Calu3 (cell line): ENCODE data around the gene PIK3R2. TPM values are rescaled to one million over a fixed set of nuclear protein-coding genes. Genes with fewer than 3 reads are reported as not detected.

Experiments used
- BruUV-seq: library from RNA; stranded (reverse); fragments of 400-500 nt; replicated peaks from 2 replicates; lab custom pipeline; 2021; lab: Mats Ljungman, UMichigan
- CTCF ChIA-PET: fragments of 300-600 bp; sonication (Branson Sonifier 250); formaldehyde crosslinking; loops from one replicate; lab custom pipeline; 2022; ENCODE audit warnings: antibody characterized with exemption; lab: Charles Lee
- DNase-seq: peaks from one replicate; pipeline ENCODE4 v3.0.0; 2022
- H3K27ac Mint-ChIP-seq: one replicate; pipeline ENCODE4 v1.8.0; 2022; ENCODE audit warnings: mixed read lengths; ENCODE audit not compliant: unreplicated experiment
- H3K27me3 Mint-ChIP-seq: one replicate; pipeline ENCODE4 v1.8.0; 2022; ENCODE audit warnings: mixed read lengths; ENCODE audit not compliant: unreplicated experiment
- H3K36me3 Mint-ChIP-seq: one replicate; pipeline ENCODE4 v1.8.0; 2022; ENCODE audit warnings: mild to moderate bottlenecking, moderate library complexity, mixed read lengths; ENCODE audit not compliant: insufficient read depth, unreplicated experiment
- H3K4me1 Mint-ChIP-seq: one replicate; pipeline ENCODE4 v1.8.0; 2022; ENCODE audit warnings: mild to moderate bottlenecking, low read depth, mixed read lengths; ENCODE audit not compliant: unreplicated experiment
- H3K4me3 Mint-ChIP-seq: one replicate; pipeline ENCODE4 v1.8.0; 2022; ENCODE audit warnings: mild to moderate bottlenecking, low read depth, moderate library complexity, mixed read lengths; ENCODE audit not compliant: unreplicated experiment
- H3K9me3 Mint-ChIP-seq: one replicate; pipeline ENCODE4 v1.8.0; 2022; ENCODE audit warnings: low read depth, mixed read lengths; ENCODE audit not compliant: unreplicated experiment
- CTCF ChIP-seq: fragments of 200-600 bp; IDR thresholded peaks from one replicate; pipeline ENCODE4 v1.8.0; 2022; ENCODE audit warnings: antibody characterized with exemption; ENCODE audit not compliant: unreplicated experiment
- intact Hi-C: fragments of 100-400 bp; cut with micrococcal nuclease; formaldehyde crosslinking; loops from one replicate; pipeline ENCODE4 v1.10.0; 2022; ENCODE audit not compliant: unreplicated experiment
- total RNA-seq: library from RNA; stranded (reverse); gene quantifications from 2 replicates; pipeline ENCODE4 v1.2.3, GENCODE V29; 2022

Gene PIK3R2
- total RNA-seq, 1 experiment from 2014 or later = 23.2 TPM

GRCh38 chr19:18130523-18131242 lies 22.3 kb upstream of the PIK3R2 start:
- CTCF ChIA-PET = no interaction called here
- intact Hi-C loops = no loop called here
- no peak for TF ChIP-seq CTCF
- no TSS peak for BruUV-seq
- Mint-ChIP-seq H3K27ac (no peak overlapping the region), H3K36me3 (peaks cover 7% of the 10 kb centered on the region), H3K4me3 (no peak overlapping the region), H3K9me3 (no peaks in the 10 kb centered on the region), H3K4me1 (peaks cover 9% of the 10 kb centered on the region), H3K27me3 (no peaks in the 10 kb centered on the region)
- no peak for DNase-seq

- no peak for DNase-seq
- TF ChIP-seq CTCF = no peak
- intact Hi-C loops = no loop called here
- BruUV-seq = no TSS peak
- no peaks in the 10 kb centered on the region for H3K9me3 Mint-ChIP-seq
- no peaks in the 10 kb centered on the region for H3K27me3 Mint-ChIP-seq
- no peak overlapping the region for H3K4me3 Mint-ChIP-seq
- peaks cover 10% of the 10 kb centered on the region for H3K36me3 Mint-ChIP-seq
- H3K27ac Mint-ChIP-seq = no peak overlapping the region
- H3K4me1 Mint-ChIP-seq = peaks cover 18% of the 10 kb centered on the region
- CTCF ChIA-PET = no interaction called here
Measured at GRCh38 chr19:18131841-18132596, 20.9 kb upstream of the PIK3R2 start.

- BruUV-seq = no TSS peak
- intact Hi-C loops = no loop called here
- Mint-ChIP-seq H3K9me3 (no peaks in the 10 kb centered on the region), H3K4me3 (no peak overlapping the region), H3K27ac (peak overlapping the region; percentile 47), H3K27me3 (no peaks in the 10 kb centered on the region), H3K4me1 (peaks cover 18% of the 10 kb centered on the region), H3K36me3 (peaks cover 10% of the 10 kb centered on the region)
- no peak for TF ChIP-seq CTCF
- CTCF ChIA-PET = interaction anchor here (0.6 kb wide), 1 partner anchor 483 kb away, joined by 3 read pairs; no protein-coding TSS in a partner anchor
- peak; percentile 34 for DNase-seq
Measured at GRCh38 chr19:18135712-18136584, 17.0 kb upstream of the PIK3R2 start.

GRCh38 chr19:18137242-18137641 lies 15.7 kb upstream of the PIK3R2 start:
- intact Hi-C loops = no loop called here
- no peaks in the 10 kb centered on the region for H3K9me3 Mint-ChIP-seq
- H3K36me3 Mint-ChIP-seq = peaks cover 10% of the 10 kb centered on the region
- no peak overlapping the region for H3K4me3 Mint-ChIP-seq
- no TSS peak for BruUV-seq
- CTCF ChIA-PET = no interaction called here
- H3K4me1 Mint-ChIP-seq = peaks cover 18% of the 10 kb centered on the region
- no peak overlapping the region for H3K27ac Mint-ChIP-seq
- no peaks in the 10 kb centered on the region for H3K27me3 Mint-ChIP-seq
- no peak for DNase-seq
- TF ChIP-seq CTCF = no peak
